ENCODE data around the gene ACOT13.
"Not testable (repeated sequence)": the region's sequence is repeated elsewhere in the genome, so short reads cannot be mapped to it uniquely, and the experiment has no call there.

Gene ACOT13

GRCh38 chr6:24731456-24732134 lies 64.7 kb downstream of the ACOT13 start:
- not testable (repeated sequence) for DNase-seq

GRCh38 chr6:24734166-24734565 lies 67.3 kb downstream of the ACOT13 start:
- no peak for DNase-seq

- not testable (repeated sequence) for DNase-seq
These were observed 67.8 kb downstream of the ACOT13 start for GRCh38 chr6:24734710-24735109.

- no peak for DNase-seq
These were observed 71.9 kb downstream of the ACOT13 start for GRCh38 chr6:24738741-24739140.

- no peak for DNase-seq
These were observed 74.0 kb downstream of the ACOT13 start for GRCh38 chr6:24740861-24741260.

- no peak for DNase-seq
These were observed 75.4 kb downstream of the ACOT13 start for GRCh38 chr6:24742216-24742738.

GRCh38 chr6:24743265-24743943 lies 76.5 kb downstream of the ACOT13 start:
- DNase-seq: no peak

- DNase-seq: no peak
These were observed 77.1 kb downstream of the ACOT13 start for GRCh38 chr6:24743944-24744335.

GRCh38 chr6:24744911-24745310 lies 78.0 kb downstream of the ACOT13 start:
- no peak for DNase-seq

- DNase-seq: no peak
These were observed 82.4 kb downstream of the ACOT13 start for GRCh38 chr6:24749297-24749696.

GRCh38 chr6:24750878-24751277 lies 84.0 kb downstream of the ACOT13 start:
- DNase-seq: not testable (repeated sequence)

GRCh38 chr6:24752503-24752902 lies 85.6 kb downstream of the ACOT13 start:
- DNase-seq: no peak

GRCh38 chr6:24752917-24753492 lies 86.1 kb downstream of the ACOT13 start:
- DNase-seq: no peak

GRCh38 chr6:24753545-24753944 lies 86.7 kb downstream of the ACOT13 start:
- DNase-seq: no peak

- DNase-seq: not testable (repeated sequence)
These were observed 87.5 kb downstream of the ACOT13 start for GRCh38 chr6:24754378-24754777.
